Vagina (tissue), 2 donors: ENCODE data around the gene PI4KB.

Experiments used
- POLR2A ChIP-seq, 2 donors: fragments of 450-650 bp; IDR thresholded peaks; one replicate each; pipeline ENCODE4 v1.6.1; 2017; ENCODE audit warnings: antibody characterized with exemption in 2 of 2, mild to moderate bottlenecking in 2 of 2, moderate library complexity in 2 of 2
- POLR2AphosphoS5 ChIP-seq, 2 donors: sonication (generic); formaldehyde crosslinking; IDR thresholded peaks; one replicate each; pipeline ENCODE4 v1.9.0; 2017; ENCODE audit warnings: antibody characterized with exemption in 2 of 2, mild to moderate bottlenecking in 2 of 2, low read depth in 1 of 2; ENCODE audit not compliant: insufficient read depth in 1 of 2
- TF ChIP-seq, protein P1 (sequence below), 3 experiments: fragments of 450-650 bp in 2 of 3; fragments of 200-600 bp in 1 of 3; sonication (generic) in 1 of 3; IDR thresholded peaks; one replicate each; pipeline ENCODE4 v1.5.1; 2017 to 2019; ENCODE audit warnings: antibody characterized with exemption in 3 of 3, mild to moderate bottlenecking in 2 of 3, moderate library complexity in 2 of 3

DNA sequence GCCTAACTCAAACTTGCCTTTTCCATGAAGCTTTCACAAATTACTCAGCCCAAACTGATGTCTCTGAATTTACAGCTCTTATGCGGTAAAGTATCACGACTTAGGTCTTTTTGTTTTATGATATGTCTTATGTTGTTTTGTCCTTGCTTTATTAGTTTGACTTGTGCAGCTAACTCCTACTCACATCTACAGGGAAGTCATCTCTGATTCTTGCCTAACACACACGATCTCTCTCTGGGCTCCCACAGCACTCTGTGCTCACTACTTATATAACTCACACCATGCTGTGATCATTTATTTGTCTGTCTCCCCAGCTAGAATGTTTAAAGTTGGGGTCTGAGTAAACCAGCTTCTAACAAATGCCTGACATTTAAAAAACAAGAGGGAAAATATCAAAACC lies 9.3 kb upstream of the PI4KB start:
- TF ChIP-seq, protein P1, sequence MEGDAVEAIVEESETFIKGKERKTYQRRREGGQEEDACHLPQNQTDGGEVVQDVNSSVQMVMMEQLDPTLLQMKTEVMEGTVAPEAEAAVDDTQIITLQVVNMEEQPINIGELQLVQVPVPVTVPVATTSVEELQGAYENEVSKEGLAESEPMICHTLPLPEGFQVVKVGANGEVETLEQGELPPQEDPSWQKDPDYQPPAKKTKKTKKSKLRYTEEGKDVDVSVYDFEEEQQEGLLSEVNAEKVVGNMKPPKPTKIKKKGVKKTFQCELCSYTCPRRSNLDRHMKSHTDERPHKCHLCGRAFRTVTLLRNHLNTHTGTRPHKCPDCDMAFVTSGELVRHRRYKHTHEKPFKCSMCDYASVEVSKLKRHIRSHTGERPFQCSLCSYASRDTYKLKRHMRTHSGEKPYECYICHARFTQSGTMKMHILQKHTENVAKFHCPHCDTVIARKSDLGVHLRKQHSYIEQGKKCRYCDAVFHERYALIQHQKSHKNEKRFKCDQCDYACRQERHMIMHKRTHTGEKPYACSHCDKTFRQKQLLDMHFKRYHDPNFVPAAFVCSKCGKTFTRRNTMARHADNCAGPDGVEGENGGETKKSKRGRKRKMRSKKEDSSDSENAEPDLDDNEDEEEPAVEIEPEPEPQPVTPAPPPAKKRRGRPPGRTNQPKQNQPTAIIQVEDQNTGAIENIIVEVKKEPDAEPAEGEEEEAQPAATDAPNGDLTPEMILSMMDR (IDR thresholded peaks at IDR 0.05), result no peak
- TF ChIP-seq POLR2A (IDR thresholded peaks at IDR 0.05) (no peak), POLR2AphosphoS5 (IDR thresholded peaks at IDR 0.05; ENCODE audit: insufficient read depth in 1 of 2, low read depth in 1 of 2) (no peak)
